ENCODE results near the gene HMGCS1. TPM values are rescaled to one million over a fixed set of nuclear protein-coding genes. Genes with fewer than 3 reads are reported as not detected.

HMGCS1 gene
- total and polyA plus RNA-seq, 2 of the 4 experiments (the other 2 are of a cell fraction): 27.5 to 30.6 TPM

DNA sequence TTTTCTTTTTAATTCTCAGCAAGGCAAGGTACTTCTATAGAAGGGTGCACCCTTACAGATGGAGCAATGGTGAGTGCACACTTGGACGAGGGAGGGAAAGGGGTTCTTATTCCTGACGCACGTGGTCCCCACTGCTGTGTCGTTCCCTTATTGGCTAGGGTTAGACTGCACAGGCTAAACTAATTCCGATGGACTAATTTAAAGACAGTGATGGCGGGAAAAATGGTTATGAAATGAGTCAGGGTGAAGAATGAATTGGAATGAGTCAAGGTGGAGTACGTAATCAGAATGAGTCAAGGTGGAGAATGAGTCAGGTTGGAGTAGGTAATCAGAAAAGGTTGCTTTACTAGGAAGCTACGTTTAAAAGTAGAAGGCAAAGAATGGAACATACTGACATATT, 2.1 kb upstream of the HMGCS1 start:
- intact Hi-C loops (cut with micrococcal nuclease): no loop called here
- ChIA-PET CTCF (no interaction called here), POLR2A (ENCODE audit: unreplicated experiment) (no interaction called here)
- Histone ChIP-seq H3K4me1 (ENCODE audit: control insufficient read depth, insufficient read depth, low read length) (peaks cover 2% of the 10 kb centered on the region; the same call in 1 of the 2 replicates), H3K36me3 (ENCODE audit: control insufficient read depth, insufficient read depth, low read length) (no peaks in the 10 kb centered on the region), H3K9me1 (ENCODE audit: insufficient read depth, low read length) (peaks cover 5% of the 10 kb centered on the region), H2BK120ac (ENCODE audit: low read depth, low read length) (no peak overlapping the region), H2BK20ac (ENCODE audit: low read depth, low read length) (no peak overlapping the region), H4K8ac (ENCODE audit: low read depth in 2 of 2, low read length in 2 of 2) (no peak overlapping the region), H3K27ac (ENCODE audit: insufficient read depth, low read length) (no peak overlapping the region), H3K14ac (replicated peaks; ENCODE audit: low read depth, low read length) (no peak overlapping the region), H2BK15ac (ENCODE audit: low read depth, low read length) (no peak overlapping the region), H3K9ac (ENCODE audit: low read depth, low read length) (no peak overlapping the region), H2AFZ (replicated peaks; ENCODE audit: low read length, poor library complexity) (no peak overlapping the region), H3K23ac (ENCODE audit: low read depth, low read length) (no peak overlapping the region), H3K79me1 (ENCODE audit: low read depth in 1 of 2, low read length in 2 of 2) (peaks cover 9 to 17% of the 10 kb centered on the region in 2 experiments), H3K4ac (ENCODE audit: low read depth, low read length) (no peak overlapping the region), H4K91ac (ENCODE audit: insufficient read depth, low read depth, low read length) (no peak overlapping the region), H2AK9ac (replicated peaks; ENCODE audit: low read depth, low read length, poor library complexity) (no peak overlapping the region), H2BK5ac (ENCODE audit: low read depth, low read length, poor library complexity, severe bottlenecking) (no peak overlapping the region), H3K27me3 (ENCODE audit: control insufficient read depth, insufficient read depth, low read length) (no peaks in the 10 kb centered on the region), H3K56ac (ENCODE audit: extremely low read depth, insufficient read depth, low read length) (no peak overlapping the region), H3K18ac (ENCODE audit: low read depth, low read length) (no peak overlapping the region), H3K4me3 (ENCODE audit: insufficient read depth, low read depth, low read length) (no peak overlapping the region), H3K4me2 (ENCODE audit: low read depth, low read length) (no peak overlapping the region), H3K9me3 (ENCODE audit: control insufficient read depth, insufficient read depth, low read length) (no peaks in the 10 kb centered on the region), H2AK5ac (ENCODE audit: low read depth, low read length) (no peak overlapping the region), H4K5ac (ENCODE audit: low read depth, low read length) (no peak overlapping the region), H4K20me1 (ENCODE audit: insufficient read depth, low read length) (no peaks in the 10 kb centered on the region; the same call in 1 of the 2 replicates)
- ATAC-seq (ENCODE audit: low read depth) (no peak), DNase-seq (peak; percentile 57)
- BruUV-seq (replicated peaks): no TSS peak
- in situ Hi-C loops (cut with MboI; ENCODE audit: low sequenced_read_pairs): loop anchor here (25.0 kb wide), 1 partner anchor 203 kb away; the partner anchor contains the start of gene ZNF131
- 77% methylated on average over 6 of the region's 8 CpGs; no CpG with 5 or more reads in 1 of the 2 experiments for WGBS, 2 experiments (ENCODE audit: extremely low coverage in 2 of 2, insufficient read length in 1 of 2)
- TF ChIP-seq FOS (IDR thresholded peaks at IDR 0.05; ENCODE audit: low read depth, low read length): 0 out of 2 replicates have a peak, but pooled peaks have one; percentile 30
- no peak for TF ChIP-seq CHD1 (IDR thresholded peaks at IDR 0.05; ENCODE audit: low read depth, low read length)
- TF ChIP-seq POLR2A (IDR thresholded peaks at IDR 0.05; ENCODE audit: low read depth, low read length): no peak
- TF ChIP-seq MAFK (IDR thresholded peaks at IDR 0.05; ENCODE audit: low read depth, low read length): no peak
- dilution Hi-C loops (cut with HindIII; ENCODE audit: low sequenced_read_pairs, unreplicated experiment): no loop called here
